ENCODE data around the gene ZNF547. TPM values are rescaled to one million over a fixed set of nuclear protein-coding genes. Genes with fewer than 3 reads are reported as not detected.
A peak's percentile ranks its signal among the peaks of the same experiment; 100 is the strongest.

The ZNF547 gene
- total and polyA plus RNA-seq, 4 experiments from 2014 or later, result 0.56 to 10.8 (median 4.2) TPM

DNA sequence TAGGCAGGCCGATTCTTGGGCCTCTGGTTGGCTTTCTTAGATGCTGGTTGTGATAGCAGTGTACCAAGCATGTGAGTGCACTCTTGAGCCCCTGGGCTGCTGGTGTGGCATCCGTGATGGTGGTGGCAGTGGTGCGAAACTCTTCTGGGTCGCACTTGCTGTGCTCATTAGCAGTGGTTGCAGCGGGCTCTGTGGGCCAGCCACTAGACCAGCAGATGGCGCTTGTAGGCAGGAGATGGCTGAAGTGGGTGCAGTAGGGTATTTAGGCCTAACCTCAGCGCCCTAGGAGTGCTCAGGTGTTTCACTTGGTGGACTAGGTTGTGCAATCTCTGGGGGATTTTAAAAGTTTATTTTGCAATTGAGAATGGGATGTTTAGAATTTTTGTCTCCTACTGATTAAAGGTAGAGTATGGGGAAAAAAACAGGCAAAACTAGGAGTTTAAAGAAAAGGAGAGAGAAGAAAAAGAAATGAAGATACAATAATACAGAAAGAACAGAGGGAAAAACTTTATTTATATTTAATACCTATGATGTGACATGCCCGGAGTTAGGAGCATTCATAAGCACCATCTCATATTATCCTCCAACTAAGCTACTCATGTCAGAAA is 43.3 kb downstream of the ZNF547 start:
- ChIA-PET CTCF (ENCODE audit: partially characterized antibody) (interaction anchor here (0.6 to 2.6 kb wide), 8 partner anchors 13 to 752 kb away, joined by 3 to 10 read pairs (median 4); partner anchors contain the start of genes TRAPPC2B, ZNF547 and ZNF548), POLR2A (ENCODE audit: partially characterized antibody) (no interaction called here)
- Mint-ChIP-seq H3K9me3 (peaks cover 0 to 8% (median 1%) of the 10 kb centered on the region in 8 donors), H3K27me3 (no peaks in the 10 kb centered on the region), H3K4me1 (peaks cover 10 to 19% (median 14%) of the 10 kb centered on the region in 4 donors), H3K27ac (peak overlapping the region in 4 of 7 donors; percentile 28 to 64 (median 52)), H3K36me3 (peaks cover 9 to 15% of the 10 kb centered on the region in 2 donors), H3K4me3 (no peak overlapping the region)
- H3K4me3 ChIP-seq (ENCODE audit: low read length in 2 of 2), result no peak overlapping the region
- peak; percentile 63 to 79 (median 69) for DNase-seq
- intact Hi-C loops (cut with micrococcal nuclease), result loop anchor here (1.0 kb wide), 3 partner anchors 497 to 749 kb away; partner anchors contain the start of gene ZNF329
- H3K27ac ChIP-seq (ENCODE audit: low read depth, low read length), result no peak overlapping the region
- no peaks in the 10 kb centered on the region for H3K36me3 ChIP-seq (ENCODE audit: insufficient read depth, low read length)
- H3K4me1 ChIP-seq (ENCODE audit: insufficient read depth, low read length), result peaks cover 10% of the 10 kb centered on the region
- H3K9me3 ChIP-seq (ENCODE audit: control insufficient read depth in 1 of 2, low read length in 2 of 2), result peaks cover 0 to 2% of the 10 kb centered on the region in 2 donors
- H3K27me3 ChIP-seq (ENCODE audit: insufficient read depth, low read length), result no peaks in the 10 kb centered on the region

DNA sequence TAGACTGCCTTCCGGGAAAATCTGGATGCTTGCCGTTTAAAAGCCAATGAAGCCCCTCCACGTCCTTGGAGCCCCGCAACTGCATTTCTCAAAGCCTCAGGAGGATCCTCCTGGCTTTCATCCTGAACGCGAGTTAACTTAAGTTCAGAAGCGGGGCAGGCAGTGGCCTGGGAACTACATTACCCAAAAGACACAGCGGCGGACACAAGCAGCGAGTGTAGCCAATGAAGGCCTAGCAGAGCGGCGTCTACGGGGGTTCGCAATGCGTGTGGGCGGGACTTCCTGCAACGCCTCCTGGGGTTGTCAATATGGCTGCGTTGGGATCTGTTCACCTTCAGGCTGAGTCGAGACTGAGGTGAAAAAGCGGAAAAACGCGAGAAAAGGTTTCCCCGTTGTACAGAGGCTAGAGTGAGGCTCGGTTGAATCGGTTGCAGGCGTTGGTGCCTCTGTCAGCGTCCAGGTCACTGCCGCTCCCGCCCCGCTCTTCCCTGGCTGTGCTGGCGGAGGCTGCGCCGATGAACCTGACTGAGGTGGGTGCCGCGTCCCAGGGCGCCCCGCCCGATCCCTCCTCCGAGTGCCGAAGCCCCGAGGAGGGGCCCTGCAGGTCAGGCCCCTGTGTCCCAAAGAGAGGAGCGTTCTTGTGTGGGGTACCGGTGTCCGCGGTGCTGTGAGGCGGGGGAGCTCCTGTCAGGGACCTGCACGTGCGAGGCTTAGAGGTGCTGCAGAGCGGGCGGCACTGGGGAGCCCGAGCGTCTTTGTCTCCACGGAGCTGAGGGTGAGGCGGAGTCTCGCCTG is 47.7 kb downstream of the ZNF547 start, which contains the start of gene ZNF17:
TSS of gene ZNF17 (plus strand) at position 285 of the 795 bp plus-strand sequence. CDS start 2,455 bp downstream, outside the sequence.
- CTCF ChIA-PET (ENCODE audit: partially characterized antibody), result no interaction called here
- Histone ChIP-seq H3K4me1 (ENCODE audit: insufficient read depth, low read length) (peaks cover 16% of the 10 kb centered on the region), H3K27me3 (ENCODE audit: insufficient read depth, low read length) (no peaks in the 10 kb centered on the region), H3K4me3 (ENCODE audit: low read length in 2 of 2) (peak within 1 kb of the TSS; percentile 49 to 90), H3K9me3 (ENCODE audit: control insufficient read depth in 1 of 2, low read length in 2 of 2) (no peaks in the 10 kb centered on the region), H3K27ac (ENCODE audit: low read depth, low read length) (peak within 1 kb of the TSS; percentile 73), H3K36me3 (ENCODE audit: insufficient read depth, low read length) (peaks cover 20% of the 10 kb centered on the region)
- no peaks in the 10 kb centered on the region for H3K27me3 Mint-ChIP-seq
- peak within 1 kb of the TSS; percentile 79 to 95 (median 94) for H3K27ac Mint-ChIP-seq
- POLR2A ChIA-PET (ENCODE audit: partially characterized antibody), result interaction anchor here (0.7 to 2.0 kb wide), 3 partner anchors 22 to 1109 kb away, joined by 3 to 5 read pairs (median 5); partner anchors contain the start of genes ZBTB45, ZNF548 and ZNF749
- peak within 1 kb of the TSS; percentile 92 to 97 (median 96) for H3K4me3 Mint-ChIP-seq
- intact Hi-C loops (cut with micrococcal nuclease), result loop anchor here (1.0 kb wide), 11 partner anchors 22 to 744 kb away; partner anchors contain the start of genes TRAPPC2B, ZNF134, ZNF211 and ZNF329
- peaks cover 0 to 14% (median 12%) of the 10 kb centered on the region in 8 donors for H3K9me3 Mint-ChIP-seq
- H3K36me3 Mint-ChIP-seq, result peaks cover 34 to 37% of the 10 kb centered on the region in 2 donors
- peaks cover 23 to 42% (median 29%) of the 10 kb centered on the region in 4 donors for H3K4me1 Mint-ChIP-seq
- DNase-seq, result peak; percentile 85 to 95 (median 90)

DNA sequence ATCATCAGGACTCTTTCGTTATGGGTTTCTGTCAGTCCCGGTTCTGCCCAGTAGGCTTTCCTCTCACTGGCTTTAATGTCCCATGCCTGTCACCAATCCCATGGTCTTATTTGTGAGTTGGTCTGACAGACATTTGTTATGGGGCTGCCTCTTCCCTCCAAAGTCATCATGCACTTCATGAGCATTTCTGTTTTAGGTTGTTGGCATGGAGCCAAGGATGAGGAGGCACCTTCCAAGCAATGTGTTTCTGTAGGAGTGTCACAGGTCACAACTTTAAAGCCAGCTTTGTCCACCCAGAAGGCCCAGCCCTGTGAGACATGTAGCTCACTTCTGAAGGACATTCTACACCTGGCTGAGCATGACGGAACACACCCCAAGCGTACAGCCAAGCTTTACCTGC is 56.1 kb downstream of the ZNF547 start:
- Histone ChIP-seq H3K4me3 (ENCODE audit: low read length in 2 of 2) (no peak overlapping the region), H3K27me3 (ENCODE audit: insufficient read depth, low read length) (no peaks in the 10 kb centered on the region), H3K27ac (ENCODE audit: low read depth, low read length) (no peak overlapping the region), H3K9me3 (ENCODE audit: control insufficient read depth in 1 of 2, low read length in 2 of 2) (peaks cover 0 to 47% of the 10 kb centered on the region in 2 donors), H3K36me3 (ENCODE audit: insufficient read depth, low read length) (peaks cover 51% of the 10 kb centered on the region), H3K4me1 (ENCODE audit: insufficient read depth, low read length) (no peaks in the 10 kb centered on the region)
- Mint-ChIP-seq H3K4me3 (no peak overlapping the region), H3K4me1 (peaks cover 4 to 13% (median 8%) of the 10 kb centered on the region in 4 donors), H3K36me3 (peaks cover 71 to 79% of the 10 kb centered on the region in 2 donors), H3K27me3 (no peaks in the 10 kb centered on the region), H3K9me3 (peaks cover 0 to 89% (median 78%) of the 10 kb centered on the region in 8 donors), H3K27ac (peak overlapping the region in 1 of 7 donors; percentile 35)
- no peak for DNase-seq
- intact Hi-C loops (cut with micrococcal nuclease), result no loop called here
- ChIA-PET CTCF (ENCODE audit: partially characterized antibody) (no interaction called here), POLR2A (ENCODE audit: partially characterized antibody) (no interaction called here)

DNA sequence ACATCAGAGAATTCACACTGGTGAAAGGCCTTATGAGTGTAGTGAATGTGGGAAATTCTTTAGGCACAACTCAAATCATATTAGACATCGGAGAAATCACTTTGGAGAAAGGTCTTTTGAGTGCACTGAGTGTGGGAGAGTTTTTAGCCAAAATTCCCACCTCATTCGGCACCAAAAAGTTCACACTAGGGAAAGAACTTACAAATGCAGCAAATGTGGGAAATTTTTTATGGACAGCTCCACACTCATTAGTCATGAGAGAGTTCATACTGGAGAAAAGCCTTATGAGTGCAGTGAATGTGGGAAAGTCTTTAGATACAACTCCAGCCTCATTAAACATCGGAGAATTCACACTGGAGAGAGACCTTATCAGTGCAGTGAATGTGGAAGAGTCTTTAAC is 57.7 kb downstream of the ZNF547 start:
- peaks cover 59 to 64% of the 10 kb centered on the region in 2 donors for H3K36me3 Mint-ChIP-seq
- no peaks in the 10 kb centered on the region for H3K27me3 ChIP-seq (ENCODE audit: insufficient read depth, low read length)

More for the DNA sequence above, 57.7 kb downstream of the ZNF547 start:
- CTCF ChIA-PET (ENCODE audit: partially characterized antibody), result no interaction called here
- no peak overlapping the region for H3K4me3 ChIP-seq (ENCODE audit: low read length in 2 of 2)
- no peak overlapping the region for H3K4me3 Mint-ChIP-seq
- no peaks in the 10 kb centered on the region for H3K4me1 ChIP-seq (ENCODE audit: insufficient read depth, low read length)
- H3K27ac Mint-ChIP-seq, result no peak overlapping the region
- no peak for DNase-seq
- H3K9me3 Mint-ChIP-seq, result peaks cover 0 to 89% (median 72%) of the 10 kb centered on the region in 8 donors
- peaks cover 39% of the 10 kb centered on the region for H3K36me3 ChIP-seq (ENCODE audit: insufficient read depth, low read length)
- intact Hi-C loops (cut with micrococcal nuclease), result no loop called here
- no peak overlapping the region for H3K27ac ChIP-seq (ENCODE audit: low read depth, low read length)
- no peaks in the 10 kb centered on the region for H3K27me3 Mint-ChIP-seq
- POLR2A ChIA-PET (ENCODE audit: partially characterized antibody), result no interaction called here
- peaks cover 0 to 4% (median under 1%) of the 10 kb centered on the region in 4 donors for H3K4me1 Mint-ChIP-seq
- H3K9me3 ChIP-seq (ENCODE audit: control insufficient read depth in 1 of 2, low read length in 2 of 2), result peaks cover 0 to 47% of the 10 kb centered on the region in 2 donors

Other genes with a start within 250 kb of the ZNF547 start
- not detected for gene USP29, start 243.6 kb upstream of the ZNF547 start, total RNA-seq
- not detected for gene USP29, start 243.6 kb upstream of the ZNF547 start, polyA plus RNA-seq
- not detected for gene ZIM3, start 218.3 kb upstream of the ZNF547 start, total RNA-seq
- gene ZIM3, start 218.3 kb upstream of the ZNF547 start, polyA plus RNA-seq, result not detected
- not detected for gene DUXA, start 196.1 kb upstream of the ZNF547 start, total RNA-seq
- not detected for gene DUXA, start 196.1 kb upstream of the ZNF547 start, polyA plus RNA-seq
- gene ZNF264, start 172.1 kb upstream of the ZNF547 start, total RNA-seq, result 10 to 100 TPM; 62.5 to 64.1 TPM
- 10 to 100 TPM; 12.6 to 13.3 TPM for gene ZNF264, start 172.1 kb upstream of the ZNF547 start, polyA plus RNA-seq
- gene AURKC, start 132.5 kb upstream of the ZNF547 start, total RNA-seq, result under 1 TPM; 0.67 to 0.81 TPM
- gene AURKC, start 132.5 kb upstream of the ZNF547 start, polyA plus RNA-seq, result under 1 TPM; 0.29 to 0.54 TPM
- 10 to 100 TPM; 19.7 to 21.6 TPM for gene ZNF805, start 122.9 kb upstream of the ZNF547 start, total RNA-seq
- 1 to 10 TPM; 2.7 to 5.6 TPM for gene ZNF805, start 122.9 kb upstream of the ZNF547 start, polyA plus RNA-seq
- gene ZNF460, start 83.1 kb upstream of the ZNF547 start, total RNA-seq, result 10 to 100 TPM; 60.2 to 69.6 TPM
- 1 to 10 TPM; 4.4 to 4.8 TPM for gene ZNF460, start 83.1 kb upstream of the ZNF547 start, polyA plus RNA-seq
- 10 to 100 TPM in 1 of 2 experiments, 1 to 10 TPM in 1; 9.4 to 10.7 TPM for gene ZNF543, start 43.1 kb upstream of the ZNF547 start, total RNA-seq
- 1 to 10 TPM; 1.9 to 6.2 TPM for gene ZNF543, start 43.1 kb upstream of the ZNF547 start, polyA plus RNA-seq
- gene ZNF304, start 12.3 kb upstream of the ZNF547 start, total RNA-seq, result 10 to 100 TPM; 13.3 to 13.6 TPM
- 1 to 10 TPM in 1 of 2 donors, under 1 TPM in 1; 0.43 to 4.1 TPM for gene ZNF304, start 12.3 kb upstream of the ZNF547 start, polyA plus RNA-seq
- 10 to 100 TPM; 11.0 to 12.1 TPM for gene TRAPPC2B, start within 50 bp of the ZNF547 start, total RNA-seq
- gene TRAPPC2B, start within 50 bp of the ZNF547 start, polyA plus RNA-seq, result 10 to 100 TPM; 27.4 to 31.0 TPM
- 100 to 1,000 TPM in 1 of 2 experiments, 10 to 100 TPM in 1; 85.4 to 103 TPM for gene ZNF548, start 26.3 kb downstream of the ZNF547 start, total RNA-seq
- gene ZNF548, start 26.3 kb downstream of the ZNF547 start, polyA plus RNA-seq, result 10 to 100 TPM; 14.1 to 14.8 TPM
- 10 to 100 TPM; 28.3 to 29.9 TPM for gene ZNF17, start 47.6 kb downstream of the ZNF547 start, total RNA-seq
- 1 to 10 TPM; 3.6 to 9.5 TPM for gene ZNF17, start 47.6 kb downstream of the ZNF547 start, polyA plus RNA-seq
- gene ZNF749, start 71.8 kb downstream of the ZNF547 start, total RNA-seq, result 10 to 100 TPM; 14.8 to 15.2 TPM
- 10 to 100 TPM in 1 of 2 donors, 1 to 10 TPM in 1; 5.9 to 21.4 TPM for gene ZNF749, start 71.8 kb downstream of the ZNF547 start, polyA plus RNA-seq
- gene VN1R1, start 93.6 kb downstream of the ZNF547 start, total RNA-seq, result under 1 TPM; 0.36 to 0.76 TPM
- gene VN1R1, start 93.6 kb downstream of the ZNF547 start, polyA plus RNA-seq, result not detected
- gene ZNF772, start 114.0 kb downstream of the ZNF547 start, total RNA-seq, result 10 to 100 TPM; 12.8 to 17.4 TPM
- gene ZNF772, start 114.0 kb downstream of the ZNF547 start, polyA plus RNA-seq, result 1 to 10 TPM; 2.0 to 2.8 TPM
- 10 to 100 TPM; 25.3 to 28.4 TPM for gene ZNF419, start 124.2 kb downstream of the ZNF547 start, total RNA-seq
- gene ZNF419, start 124.2 kb downstream of the ZNF547 start, polyA plus RNA-seq, result 10 to 100 TPM in 1 of 2 donors, 1 to 10 TPM in 1; 7.5 to 11.7 TPM
- gene ZNF773, start 136.4 kb downstream of the ZNF547 start, total RNA-seq, result 10 to 100 TPM; 25.3 to 28.7 TPM
- gene ZNF773, start 136.4 kb downstream of the ZNF547 start, polyA plus RNA-seq, result 10 to 100 TPM in 1 of 2 donors, 1 to 10 TPM in 1; 5.2 to 15.2 TPM
- 10 to 100 TPM; 20.5 to 21.8 TPM for gene ZNF549, start 163.8 kb downstream of the ZNF547 start, total RNA-seq
- 1 to 10 TPM; 8.0 to 9.0 TPM for gene ZNF549, start 163.8 kb downstream of the ZNF547 start, polyA plus RNA-seq
- 10 to 100 TPM; 37.0 to 37.8 TPM for gene ZNF550, start 196.3 kb downstream of the ZNF547 start, total RNA-seq
- 1 to 10 TPM; 5.4 to 9.8 TPM for gene ZNF550, start 196.3 kb downstream of the ZNF547 start, polyA plus RNA-seq
- gene ZNF416, start 215.4 kb downstream of the ZNF547 start, total RNA-seq, result 10 to 100 TPM; 12.0 to 13.9 TPM
- gene ZNF416, start 215.4 kb downstream of the ZNF547 start, polyA plus RNA-seq, result 1 to 10 TPM; 4.6 to 8.4 TPM
- gene ZIK1, start 220.6 kb downstream of the ZNF547 start, total RNA-seq, result 10 to 100 TPM; 11.1 to 11.3 TPM
- gene ZIK1, start 220.6 kb downstream of the ZNF547 start, polyA plus RNA-seq, result 1 to 10 TPM; 6.9 to 8.3 TPM
- gene ZNF530, start 236.3 kb downstream of the ZNF547 start, total RNA-seq, result 10 to 100 TPM in 1 of 2 experiments, 1 to 10 TPM in 1; 9.9 to 10.9 TPM
- gene ZNF530, start 236.3 kb downstream of the ZNF547 start, polyA plus RNA-seq, result 1 to 10 TPM; 6.8 to 9.8 TPM